ENCODE results near the gene TMEM151B.
A peak's percentile ranks its signal among the peaks of the same experiment; 100 is the strongest.

The TMEM151B gene

GRCh38 chr6:44265722-44266233 lies 4.5 kb upstream of the TMEM151B start:
- DNase-seq: no peak

GRCh38 chr6:44266347-44266746 lies 3.9 kb upstream of the TMEM151B start:
- no peak for DNase-seq

GRCh38 chr6:44267252-44267651 lies 3.0 kb upstream of the TMEM151B start:
- DNase-seq: no peak

- DNase-seq: peak; percentile 47
Measured at GRCh38 chr6:44268095-44268628, 2.1 kb upstream of the TMEM151B start.

- no peak for DNase-seq
Measured at GRCh38 chr6:44269178-44269920, 901 bp upstream of the TMEM151B start.

GRCh38 chr6:44270526-44271405 lies 516 bp downstream of the TMEM151B start:
- no peak for DNase-seq

- DNase-seq: no peak
Measured at GRCh38 chr6:44271406-44271723, 1.1 kb downstream of the TMEM151B start.

GRCh38 chr6:44271914-44272313 lies 1.7 kb downstream of the TMEM151B start:
- no peak for DNase-seq

GRCh38 chr6:44272529-44272928 lies 2.3 kb downstream of the TMEM151B start:
- no peak for DNase-seq

- no peak for DNase-seq
Measured at GRCh38 chr6:44272999-44273566, 2.8 kb downstream of the TMEM151B start.

- DNase-seq: no peak
Measured at GRCh38 chr6:44273617-44274016, 3.4 kb downstream of the TMEM151B start.

- no peak for DNase-seq
Measured at GRCh38 chr6:44275271-44275748, 5.1 kb downstream of the TMEM151B start.

GRCh38 chr6:44275749-44276648 lies 5.7 kb downstream of the TMEM151B start:
- peak; percentile 18 for DNase-seq

- DNase-seq: no peak
Measured at GRCh38 chr6:44276667-44277640, 6.7 kb downstream of the TMEM151B start.

GRCh38 chr6:44277763-44278162 lies 7.5 kb downstream of the TMEM151B start:
- DNase-seq: no peak

GRCh38 chr6:44278315-44278714 lies 8.1 kb downstream of the TMEM151B start:
- DNase-seq: no peak

- no peak for DNase-seq
Measured at GRCh38 chr6:44278774-44279697, 8.8 kb downstream of the TMEM151B start.

GRCh38 chr6:44284121-44284520 lies 13.9 kb downstream of the TMEM151B start:
- DNase-seq: no peak

GRCh38 chr6:44284867-44285266 lies 14.6 kb downstream of the TMEM151B start:
- no peak for DNase-seq
